Activated T-cell treated with anti-CD3 and anti-CD28 coated beads for 4 hours (primary cell): Measurements from ENCODE around the gene OSBPL9.

Experiments
- DNase-seq: peaks from one replicate; pipeline ENCODE4 v3.0.0-alpha.2; 2020

OSBPL9 gene

GRCh38 chr1:51744506-51745303 is 127.8 kb downstream of the OSBPL9 start:
- no peak for DNase-seq

GRCh38 chr1:51745304-51745570 is 128.3 kb downstream of the OSBPL9 start:
- DNase-seq, result no peak

- DNase-seq, result no peak
Measured at GRCh38 chr1:51749151-51749550, 132.3 kb downstream of the OSBPL9 start.

DNA sequence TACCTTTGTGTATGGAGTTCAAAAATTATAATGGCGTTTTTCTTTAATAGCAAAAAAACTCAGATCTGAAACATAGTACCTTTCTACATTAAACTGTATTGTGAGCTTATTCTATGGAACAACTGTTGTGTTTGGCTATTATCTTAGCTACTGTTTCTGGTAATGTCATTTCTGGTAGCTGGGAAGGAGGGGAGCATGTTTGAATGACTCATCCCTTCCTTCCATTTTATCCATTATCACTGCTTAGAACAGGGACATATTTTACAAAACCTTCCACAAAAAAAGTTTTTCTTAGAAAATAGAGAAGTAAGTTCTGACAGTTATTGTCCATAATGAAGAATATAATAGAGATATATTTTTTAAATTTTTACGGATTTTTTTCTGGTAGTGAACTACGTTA is 133.3 kb downstream of the OSBPL9 start:
- no peak for DNase-seq

DNA sequence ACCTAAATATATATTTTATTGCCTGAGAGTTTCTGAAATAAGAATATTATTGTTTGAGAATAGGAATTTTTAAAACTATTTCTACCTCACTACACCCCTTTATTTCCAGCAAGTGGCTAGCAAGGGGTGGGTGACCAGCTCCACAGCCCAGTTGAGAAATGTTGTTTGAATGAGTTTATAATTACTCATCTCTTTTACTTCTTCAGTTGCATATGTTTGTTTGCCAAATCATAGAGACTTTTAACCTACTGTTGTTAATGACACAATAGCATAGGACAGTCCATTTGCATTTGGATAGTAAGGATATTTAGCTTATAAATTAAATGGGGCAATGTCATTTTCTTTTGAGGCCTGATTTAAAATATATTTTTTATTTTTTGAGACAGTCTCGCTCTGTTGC is 133.8 kb downstream of the OSBPL9 start:
- DNase-seq, result no peak

DNA sequence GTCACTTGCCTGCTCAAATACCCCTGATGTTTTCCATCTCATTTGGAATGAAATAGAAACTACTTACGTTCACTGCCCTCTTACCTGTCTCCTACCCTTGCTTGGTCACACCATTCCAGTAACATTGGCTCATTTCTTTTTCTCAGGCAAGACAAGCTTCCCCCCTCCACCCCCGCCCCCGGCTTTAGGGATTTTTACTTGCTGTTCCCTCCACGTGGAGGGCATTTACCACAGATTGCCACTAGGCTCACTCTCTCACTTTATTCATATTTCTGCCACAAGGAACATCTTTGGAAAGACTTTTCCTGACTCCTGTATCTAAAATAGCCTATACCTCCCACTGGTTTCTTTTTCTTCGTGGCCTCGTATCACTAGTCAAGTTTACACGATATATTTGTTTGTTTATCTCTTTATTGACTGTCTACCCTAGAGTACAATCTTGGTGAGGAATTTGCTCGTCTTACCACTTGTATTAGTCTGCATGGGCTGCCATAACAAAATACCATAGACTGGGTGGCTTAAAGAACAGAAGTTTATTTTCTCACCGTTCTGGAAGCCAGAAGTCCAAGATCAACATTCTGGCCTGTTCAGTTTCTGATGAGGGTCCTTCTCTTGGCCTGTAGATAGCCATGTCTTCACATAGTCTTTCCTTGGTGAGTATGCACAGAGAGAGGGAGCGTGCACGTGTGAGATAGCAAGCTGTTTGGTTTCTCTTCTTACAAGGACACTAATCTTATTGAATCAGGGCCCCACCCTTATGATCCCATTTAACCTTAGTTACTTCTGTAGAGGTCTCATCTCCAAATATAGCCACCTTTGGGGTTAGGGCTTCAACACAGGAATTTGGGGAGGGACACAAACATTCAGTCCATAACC is 135.4 kb downstream of the OSBPL9 start:
- DNase-seq, result no peak

DNA sequence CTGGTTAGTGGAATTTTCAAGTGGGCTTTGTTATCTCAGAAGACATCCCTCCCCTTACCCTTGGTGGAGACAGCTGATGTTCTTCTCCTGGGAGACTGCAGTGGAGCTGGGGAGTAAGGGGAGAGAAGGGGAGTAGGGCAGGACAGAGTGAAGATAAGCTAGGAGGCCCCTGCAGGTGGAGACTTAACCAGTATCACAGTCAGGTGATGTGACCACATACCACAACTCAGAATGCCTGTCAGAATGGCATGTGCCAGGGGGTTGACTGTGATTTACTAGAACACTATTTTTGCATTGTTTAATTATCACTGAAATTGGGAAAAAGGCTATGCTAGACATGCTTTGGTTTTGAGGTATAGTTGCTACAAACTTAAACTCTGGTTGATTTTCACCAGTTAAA is 137.1 kb downstream of the OSBPL9 start:
- DNase-seq, result no peak

DNA sequence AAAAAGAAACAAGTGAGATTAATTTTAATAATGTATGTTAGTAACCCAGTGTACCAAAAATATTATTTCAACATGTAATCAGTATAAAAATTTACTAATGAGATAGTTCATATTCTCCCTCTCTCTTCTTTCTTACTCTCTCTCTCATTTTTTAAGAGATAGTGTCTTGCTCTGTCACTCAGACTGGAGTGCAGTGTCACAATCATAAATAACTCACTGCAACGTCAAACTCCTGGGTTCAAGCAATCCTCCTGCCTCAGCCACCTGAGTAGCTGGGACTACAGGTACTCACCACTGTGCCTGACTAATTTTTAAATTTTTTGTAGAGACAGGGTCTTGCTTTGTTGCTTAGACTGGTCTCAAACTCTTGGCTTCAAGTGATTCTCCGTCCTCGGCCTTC is 137.8 kb downstream of the OSBPL9 start:
- no peak for DNase-seq

- DNase-seq, result no peak
Measured at GRCh38 chr1:51755437-51755836, 138.5 kb downstream of the OSBPL9 start.

GRCh38 chr1:51756290-51756689 is 139.4 kb downstream of the OSBPL9 start:
- no peak for DNase-seq

GRCh38 chr1:51758310-51758709 is 141.4 kb downstream of the OSBPL9 start:
- DNase-seq, result no peak

DNA sequence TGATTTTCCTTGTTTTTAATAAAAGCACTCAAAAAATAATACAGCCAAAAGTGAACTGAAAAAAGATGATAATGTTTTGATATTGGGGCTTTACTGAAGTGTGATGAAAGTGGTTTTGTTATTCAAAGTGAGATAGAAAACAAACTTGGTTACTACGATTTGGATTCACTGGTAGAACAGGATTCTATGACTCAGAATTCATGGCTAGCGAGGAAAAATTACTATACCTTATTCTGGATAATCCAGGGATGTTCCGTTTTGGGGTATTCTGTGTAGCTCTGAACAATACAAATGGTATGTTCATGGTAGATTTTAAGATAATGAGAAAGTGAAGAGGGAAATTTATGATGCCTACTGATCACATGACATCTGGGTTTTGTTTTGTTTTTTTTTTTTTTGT is 144.0 kb downstream of the OSBPL9 start:
- no peak for DNase-seq

GRCh38 chr1:51761351-51761750 is 144.5 kb downstream of the OSBPL9 start:
- DNase-seq, result no peak

DNA sequence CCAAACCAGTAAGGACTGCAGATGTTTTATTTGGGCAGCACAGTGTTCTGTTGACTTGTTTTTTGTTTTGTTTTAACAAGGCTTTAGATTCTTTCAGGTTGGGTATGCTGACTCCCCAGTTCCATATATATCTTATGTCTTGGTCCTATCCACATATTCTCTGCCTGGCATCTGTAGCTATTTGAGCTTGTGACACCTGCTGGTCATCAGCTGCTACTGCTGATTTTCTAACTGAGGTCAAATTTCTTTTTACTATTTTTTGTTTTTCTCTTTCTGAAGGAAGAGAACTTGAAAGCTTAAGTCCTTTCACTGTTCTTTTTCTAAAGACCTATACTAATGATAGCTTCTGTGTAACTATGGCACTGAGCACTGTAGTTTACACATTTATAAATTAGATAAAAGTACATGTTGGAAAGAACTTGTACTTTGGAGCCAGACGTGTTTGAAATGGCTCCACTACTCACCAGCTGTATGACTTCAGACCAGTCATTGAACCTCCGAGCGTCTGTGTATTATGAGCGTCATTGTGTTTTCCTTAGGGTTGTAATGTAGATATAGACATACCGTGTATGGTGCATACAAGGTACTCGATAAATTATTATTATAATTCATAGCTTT is 152.2 kb downstream of the OSBPL9 start:
- DNase-seq, result no peak

- no peak for DNase-seq
Measured at GRCh38 chr1:51776408-51776807, 159.5 kb downstream of the OSBPL9 start.

DNA sequence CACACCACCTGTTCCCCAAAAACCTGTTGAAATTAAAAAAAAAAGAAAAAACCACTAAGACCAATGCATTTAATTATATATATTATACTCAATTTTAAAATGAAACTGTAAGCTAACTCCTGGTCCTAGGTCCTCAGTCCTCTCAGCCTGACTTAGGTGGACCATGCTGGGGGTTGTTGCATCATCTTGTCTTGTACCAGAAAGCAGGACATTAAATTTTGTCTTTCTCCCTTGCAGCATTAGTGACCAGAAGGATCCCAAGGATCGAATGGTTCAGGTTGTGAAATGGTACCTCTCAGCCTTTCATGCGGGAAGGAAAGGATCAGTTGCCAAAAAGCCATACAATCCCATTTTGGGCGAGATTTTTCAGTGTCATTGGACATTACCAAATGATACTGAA is 164.0 kb downstream of the OSBPL9 start:
- no peak for DNase-seq

- no peak for DNase-seq
Measured at GRCh38 chr1:51784997-51785421, 168.1 kb downstream of the OSBPL9 start.

DNA sequence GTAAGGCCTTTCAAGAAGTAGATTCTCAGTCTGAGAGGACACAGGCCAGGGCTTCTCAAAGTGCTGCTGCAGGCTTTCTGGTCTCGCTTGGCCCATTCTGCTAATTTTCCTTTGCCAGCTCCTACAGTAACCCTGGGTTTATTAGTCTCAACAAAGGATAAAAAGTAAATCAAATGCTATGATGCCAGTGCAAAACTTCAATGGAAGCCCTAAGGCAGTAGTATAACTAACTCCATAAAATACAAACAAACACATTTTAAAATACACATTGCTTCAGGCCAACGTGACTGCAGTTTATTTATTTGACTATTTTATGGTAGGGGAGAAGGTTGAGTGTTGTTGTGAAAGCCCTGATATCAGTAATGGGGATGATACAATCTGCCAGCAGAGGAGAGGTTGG is 172.0 kb downstream of the OSBPL9 start:
- no peak for DNase-seq

GRCh38 chr1:51789342-51789741 is 172.4 kb downstream of the OSBPL9 start:
- no peak for DNase-seq

DNA sequence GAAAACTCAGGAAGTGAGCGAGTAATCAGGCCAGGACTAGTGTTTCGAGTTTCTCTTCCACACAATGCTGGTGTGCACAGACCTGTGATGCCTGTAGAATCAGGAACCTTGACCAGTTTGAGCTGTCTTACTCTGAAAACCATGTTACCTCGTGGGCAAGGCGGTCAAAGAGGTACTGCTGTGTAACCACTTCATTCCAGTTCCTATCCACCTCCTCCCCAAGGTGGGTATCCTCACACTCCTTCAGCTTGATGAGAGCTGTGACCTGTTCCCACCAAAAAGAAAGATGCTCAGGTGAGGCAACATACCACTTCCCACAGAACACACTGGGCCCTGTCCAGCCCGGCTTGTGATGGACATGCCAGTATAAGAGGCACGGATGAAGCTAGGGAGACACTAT is 173.5 kb downstream of the OSBPL9 start:
- DNase-seq, result no peak

- no peak for DNase-seq
Measured at GRCh38 chr1:51791888-51792287, 175.0 kb downstream of the OSBPL9 start.

GRCh38 chr1:51792864-51793263 is 176.0 kb downstream of the OSBPL9 start:
- no peak for DNase-seq

DNA sequence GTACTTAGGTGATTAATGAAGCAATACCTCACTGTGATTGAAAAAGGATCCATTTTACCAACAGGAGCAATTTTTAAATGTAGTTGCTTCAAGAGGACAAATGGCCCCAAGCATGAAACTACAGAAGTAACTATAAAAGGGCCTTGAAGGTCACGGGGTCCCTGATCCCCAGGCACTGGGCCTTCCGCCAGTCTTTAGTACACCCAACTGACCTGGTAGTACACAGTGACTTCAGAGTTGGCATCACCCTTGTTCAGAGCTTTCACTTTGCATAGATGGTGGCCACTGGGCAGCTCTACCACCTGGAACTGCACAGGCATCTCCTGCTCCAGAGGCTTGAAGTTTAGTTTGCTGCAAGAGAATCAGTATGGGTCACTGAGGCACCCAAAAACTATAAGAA is 177.4 kb downstream of the OSBPL9 start:
- DNase-seq, result no peak

- DNase-seq, result no peak
Measured at GRCh38 chr1:51794868-51795267, 178.0 kb downstream of the OSBPL9 start.
